HuH-7 (cell line): ENCODE results near the gene OMA1.
"Not testable (repeated sequence)": the region's sequence is repeated elsewhere in the genome, so short reads cannot be mapped to it uniquely, and the experiment has no call there.

Source experiments
- DNase-seq: peaks from one replicate; pipeline ENCODE4 v3.0.0; 2011; ENCODE audit warnings: low spot score

The OMA1 gene

DNA sequence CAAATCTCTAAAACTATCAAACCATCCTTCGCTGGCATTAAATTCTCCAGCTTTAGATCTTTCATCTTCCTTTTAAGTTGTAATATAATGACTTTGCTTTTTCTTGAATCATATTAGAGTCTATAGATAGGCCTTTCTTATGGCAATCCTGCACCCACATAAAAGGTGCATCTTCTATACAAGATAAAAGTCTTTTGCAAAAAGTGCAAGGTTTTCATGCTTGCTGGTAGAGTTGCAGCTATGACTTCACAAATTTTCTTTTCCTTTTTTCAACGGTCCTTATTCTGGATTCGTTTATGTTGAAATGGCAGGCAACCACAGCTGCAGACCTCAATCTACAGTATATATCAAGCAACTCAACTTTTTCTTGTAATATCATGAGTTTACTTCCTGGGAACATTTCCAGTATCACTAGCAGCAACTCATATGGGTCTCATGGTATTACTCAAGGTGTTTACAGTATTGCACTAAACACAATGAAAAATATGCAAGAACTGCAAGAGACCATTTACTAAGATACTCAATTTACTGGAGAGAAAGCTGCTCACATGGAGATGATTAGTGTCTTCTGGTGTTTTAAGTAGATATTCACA, 22.1 kb downstream of the OMA1 start:
- no peak for DNase-seq

GRCh38 chr1:58515794-58516401, 30.6 kb downstream of the OMA1 start:
- peak; percentile 37 for DNase-seq

DNA sequence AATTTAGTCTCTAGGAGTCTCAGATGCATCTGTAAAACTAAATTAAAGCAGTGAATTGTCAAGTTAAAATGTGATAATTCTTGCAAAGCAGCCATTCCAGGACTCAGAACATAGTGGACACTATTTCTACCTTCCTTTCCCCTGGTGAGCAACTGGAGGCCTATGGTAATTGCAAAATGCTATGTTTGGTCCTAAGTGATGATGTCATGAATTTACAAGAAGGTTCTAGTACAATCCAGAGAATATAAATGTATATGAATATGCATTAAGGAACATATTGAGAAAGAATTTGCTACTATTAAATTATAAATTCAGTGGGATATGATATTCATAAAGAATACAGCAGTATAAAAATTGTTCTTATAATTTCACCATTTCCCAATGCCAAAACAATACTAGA, 32.6 kb downstream of the OMA1 start:
- DNase-seq = no peak

- no peak for DNase-seq
These were observed 37.9 kb downstream of the OMA1 start for GRCh38 chr1:58508629-58509028.

DNA sequence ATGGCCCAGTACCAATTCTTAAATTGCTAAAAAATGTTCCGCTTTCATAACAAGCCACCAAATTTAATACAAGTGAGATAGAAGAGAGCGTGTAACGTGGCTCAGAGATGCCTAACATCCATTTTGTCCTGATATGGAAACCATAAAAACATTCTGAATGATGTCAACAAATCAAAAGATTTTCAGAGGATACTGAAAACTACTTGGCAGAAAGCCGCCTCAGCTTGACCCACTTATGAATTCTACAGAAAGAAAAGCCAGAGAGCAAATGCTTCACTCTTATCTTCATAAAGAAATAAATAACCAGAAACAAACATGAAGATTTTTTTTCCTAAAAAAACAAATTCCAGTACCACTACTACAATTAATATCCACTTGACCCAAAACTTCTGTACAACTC, 41.2 kb downstream of the OMA1 start:
- DNase-seq = no peak

- DNase-seq = no peak
These were observed 44.0 kb downstream of the OMA1 start for GRCh38 chr1:58502519-58502918.

- no peak for DNase-seq
These were observed 46.5 kb downstream of the OMA1 start for GRCh38 chr1:58500043-58500442.

DNA sequence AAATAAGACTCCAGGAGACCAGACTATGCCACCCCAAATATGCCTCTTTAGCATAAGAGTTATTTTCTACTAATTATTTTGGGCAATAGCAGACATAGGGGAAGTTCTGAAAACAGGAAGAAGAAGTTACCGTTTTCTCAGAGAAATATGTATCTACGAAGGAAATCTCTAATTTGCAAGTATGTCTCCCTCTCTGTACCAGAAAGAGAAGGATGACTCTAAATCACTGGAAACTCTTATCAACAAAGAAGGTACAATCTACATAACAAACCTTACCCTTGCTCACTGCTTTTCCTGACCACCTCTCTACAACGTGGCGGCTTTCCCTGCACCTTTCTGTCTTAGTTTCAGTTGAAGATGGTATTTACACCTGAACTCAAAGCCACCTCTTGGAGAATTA, 49.0 kb downstream of the OMA1 start:
- DNase-seq = no peak

DNA sequence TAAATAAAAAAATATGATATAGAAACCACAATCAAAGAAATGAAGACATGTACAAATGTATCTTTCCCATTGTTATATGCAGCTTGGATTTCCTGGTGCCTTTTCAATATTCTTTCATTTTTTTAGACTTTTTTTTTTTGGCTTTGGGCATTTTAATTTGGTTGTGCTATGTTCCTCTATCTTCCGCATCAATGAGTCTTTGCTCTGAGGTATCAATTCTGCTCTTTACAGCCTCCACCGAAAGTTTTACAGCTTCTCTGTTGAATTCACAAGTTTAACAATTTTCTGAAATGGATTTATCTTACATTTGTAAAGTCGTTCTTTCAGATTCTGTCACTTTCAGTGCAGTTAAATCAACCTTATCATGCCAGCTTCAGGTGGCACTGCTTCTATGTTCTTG, 50.5 kb downstream of the OMA1 start:
- no peak for DNase-seq

DNA sequence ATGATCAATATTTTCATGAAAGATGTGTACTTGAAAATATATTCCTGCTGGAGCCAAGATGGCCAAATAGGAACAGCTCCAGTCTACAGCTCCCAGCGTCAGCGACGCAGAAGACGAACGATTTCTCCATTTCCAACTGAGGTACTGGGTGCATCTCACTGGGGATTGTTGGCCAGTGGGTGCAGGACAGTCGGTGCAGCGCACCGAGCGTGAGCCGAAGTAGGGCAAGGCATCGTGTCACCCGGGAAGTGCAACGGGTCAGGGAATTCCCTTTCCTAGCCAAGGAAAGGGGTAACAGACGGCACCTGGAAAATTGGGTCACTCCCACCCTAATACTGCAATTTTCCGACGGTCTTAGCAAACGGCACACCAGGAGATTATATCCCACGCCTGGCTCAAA, 57.6 kb downstream of the OMA1 start:
- not testable (repeated sequence) for DNase-seq

GRCh38 chr1:58487002-58487401, 59.5 kb downstream of the OMA1 start:
- no peak for DNase-seq

- no peak for DNase-seq
These were observed 64.6 kb downstream of the OMA1 start for GRCh38 chr1:58481962-58482361.

GRCh38 chr1:58480191-58480590, 66.3 kb downstream of the OMA1 start:
- no peak for DNase-seq

GRCh38 chr1:58477390-58477789, 69.1 kb downstream of the OMA1 start:
- no peak for DNase-seq

DNA sequence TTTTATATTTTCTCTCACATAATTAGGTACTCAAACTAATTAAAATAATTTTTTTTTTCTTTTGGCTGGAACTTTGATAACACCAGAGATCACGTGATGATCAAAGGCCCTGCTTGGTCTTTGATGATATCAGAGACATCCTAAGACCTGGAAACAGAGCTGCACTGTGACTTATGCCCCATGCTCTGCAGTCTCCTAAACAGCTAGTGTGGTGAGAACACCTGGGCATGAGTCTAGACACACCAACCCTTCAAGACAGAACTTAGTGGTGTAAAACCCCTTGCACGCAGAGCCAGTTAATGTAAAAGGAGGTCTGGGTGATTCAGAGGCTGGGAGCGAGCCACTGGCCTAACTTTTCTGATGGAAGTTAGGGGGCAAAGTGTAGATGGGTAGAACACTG, 70.3 kb downstream of the OMA1 start:
- DNase-seq = no peak

GRCh38 chr1:58469476-58469875, 77.0 kb downstream of the OMA1 start:
- DNase-seq = no peak

DNA sequence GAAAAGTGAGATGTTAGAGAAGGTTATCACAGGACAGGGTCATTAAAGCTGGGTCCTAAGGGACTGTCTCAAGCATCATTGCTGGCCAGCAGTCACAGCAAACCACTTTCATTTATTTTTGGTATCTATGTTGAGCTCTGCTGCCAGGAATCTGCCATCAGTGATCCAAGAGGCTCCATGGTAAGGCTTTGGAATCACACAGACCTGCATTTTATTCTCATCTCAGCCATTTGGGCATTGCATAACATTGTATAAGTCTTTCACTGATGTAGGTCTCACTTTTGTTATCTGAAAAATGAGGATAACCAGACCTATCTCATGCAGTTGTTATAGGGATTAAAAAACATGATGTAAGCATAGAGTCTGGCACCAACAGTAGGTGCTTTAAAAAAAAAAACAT, 77.5 kb downstream of the OMA1 start:
- no peak for DNase-seq

- no peak for DNase-seq
These were observed 77.9 kb downstream of the OMA1 start for GRCh38 chr1:58468612-58469011.

DNA sequence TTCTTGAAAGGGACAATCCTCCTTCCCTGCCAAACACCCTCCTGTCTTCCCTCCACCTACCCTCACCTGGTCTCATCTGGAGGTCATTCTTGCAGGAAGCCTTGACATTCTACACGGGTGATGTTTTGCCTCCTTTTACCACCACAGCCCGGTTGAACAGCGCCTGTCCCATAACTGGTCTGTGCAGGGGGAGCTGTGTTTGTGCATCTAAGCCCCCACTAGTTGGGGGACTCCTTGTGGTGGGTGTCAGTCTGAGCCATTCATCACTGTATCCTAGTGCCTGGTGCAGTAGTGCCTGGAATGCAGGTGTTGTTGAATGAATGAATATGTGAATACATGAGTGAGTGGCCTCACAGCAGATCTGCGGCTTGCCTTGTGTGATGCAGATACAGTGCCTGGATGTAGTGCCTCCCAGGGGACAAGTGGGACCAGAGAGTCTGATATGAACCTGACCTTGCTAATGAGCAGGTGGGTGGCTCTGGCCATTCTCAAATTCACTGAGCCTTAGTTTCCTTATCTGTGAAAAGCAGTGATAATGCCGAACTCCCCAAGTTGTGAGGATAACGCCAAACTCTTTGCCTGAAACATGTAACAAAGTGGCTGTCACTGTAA, 79.8 kb downstream of the OMA1 start:
- no peak for DNase-seq

DNA sequence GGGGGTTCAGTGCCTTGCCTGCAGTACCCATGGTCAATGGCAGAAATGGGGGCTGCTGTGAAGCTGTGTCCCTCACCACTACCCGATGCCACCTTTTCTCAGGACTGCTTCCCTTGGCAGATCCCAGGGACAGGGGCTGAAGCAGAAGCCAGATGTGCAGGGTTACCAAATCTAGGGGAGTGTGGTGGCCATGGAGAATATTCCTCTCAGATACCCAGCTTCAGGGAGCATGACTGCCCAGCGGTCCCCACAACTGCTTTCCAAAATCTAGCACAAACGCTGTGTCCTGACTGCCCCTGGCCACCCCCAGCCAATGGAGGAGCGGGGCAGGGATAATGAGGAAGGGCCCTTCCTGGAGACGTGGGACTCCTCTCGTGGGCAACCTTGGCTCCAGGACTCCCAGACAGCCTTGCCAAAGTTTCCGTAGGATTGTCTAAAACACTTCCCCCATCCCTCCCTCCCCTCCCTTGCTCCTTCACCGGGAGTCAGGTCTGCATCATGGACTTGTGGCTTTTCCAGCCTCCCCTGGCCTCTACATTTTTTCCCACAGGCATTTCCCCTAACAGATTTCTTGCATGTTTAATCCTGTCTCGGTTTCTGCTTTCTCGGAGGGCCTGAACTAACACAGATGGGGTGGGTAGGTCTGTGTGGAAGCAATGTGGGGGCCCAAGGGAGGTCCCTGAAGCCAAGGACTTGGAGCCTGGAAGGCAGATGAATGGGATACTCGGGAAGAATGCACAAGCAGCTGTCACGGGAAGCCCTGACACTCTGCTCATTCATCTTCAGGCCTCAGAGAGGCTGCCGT, 80.5 kb downstream of the OMA1 start:
- no peak for DNase-seq

GRCh38 chr1:58465176-58465575, 81.3 kb downstream of the OMA1 start:
- no peak for DNase-seq

- peak; percentile 15 for DNase-seq
These were observed 86.1 kb downstream of the OMA1 start for GRCh38 chr1:58460469-58460868.

DNA sequence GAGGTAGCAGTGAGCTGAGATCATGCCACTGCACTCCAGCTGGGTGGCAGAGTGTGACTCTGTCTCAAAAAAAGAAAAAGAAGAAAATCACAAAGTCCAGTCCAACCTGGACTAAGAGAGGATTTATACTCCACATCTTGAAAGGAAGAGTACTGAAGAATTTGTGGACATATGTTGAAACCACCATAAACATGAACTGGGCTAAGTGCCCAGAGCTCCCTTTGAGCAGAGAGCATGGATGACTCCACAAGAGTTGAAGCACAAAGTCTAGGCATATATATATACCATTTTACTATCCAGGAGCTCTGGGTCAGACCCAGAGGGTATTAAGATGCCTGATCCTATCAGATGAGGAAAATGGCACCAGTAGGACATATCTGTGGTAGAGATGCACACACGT, 86.6 kb downstream of the OMA1 start:
- no peak for DNase-seq
